Ectodermal cell (in vitro differentiated cells): ENCODE data around the gene FAM151B.
"Not testable (repeated sequence)": the region's sequence is repeated elsewhere in the genome, so short reads cannot be mapped to it uniquely, and the experiment has no call there.

ENCODE experiments used
- H3K27ac ChIP-seq: 2 replicates; pipeline ENCODE4 v1.7.0; 2013; ENCODE audit warnings: mild to moderate bottlenecking, low read depth, low read length; ENCODE audit not compliant: insufficient read depth, poor library complexity, severe bottlenecking
- H3K27me3 ChIP-seq: 2 replicates; pipeline ENCODE4 v1.7.0; 2013; ENCODE audit warnings: mild to moderate bottlenecking, low read length; ENCODE audit not compliant: insufficient read depth, control insufficient read depth, poor library complexity, severe bottlenecking
- H3K36me3 ChIP-seq: one replicate; pipeline ENCODE4 v1.7.0; 2013; ENCODE audit warnings: low read length; ENCODE audit not compliant: control insufficient read depth, insufficient read depth
- H3K4me1 ChIP-seq: one replicate; pipeline ENCODE4 v1.7.0; 2013; ENCODE audit warnings: low read length; ENCODE audit not compliant: control insufficient read depth, insufficient read depth
- H3K4me3 ChIP-seq: 2 replicates; pipeline ENCODE4 v1.7.0; 2013; ENCODE audit warnings: low read depth, low read length, control low read depth; ENCODE audit not compliant: insufficient read depth
- H3K9me3 ChIP-seq: 2 replicates; pipeline ENCODE4 v1.7.0; 2013; ENCODE audit warnings: mild to moderate bottlenecking, low read length, moderate library complexity; ENCODE audit not compliant: control insufficient read depth
- WGBS, 2 experiments: methylation state at CpG; one replicate each; pipeline ENCODE4 v1.1.7; 2013; ENCODE audit warnings: missing lambda C conversion rate in 2 of 2; 5-methylcytosine and 5-hydroxymethylcytosine counted together

The FAM151B gene

DNA sequence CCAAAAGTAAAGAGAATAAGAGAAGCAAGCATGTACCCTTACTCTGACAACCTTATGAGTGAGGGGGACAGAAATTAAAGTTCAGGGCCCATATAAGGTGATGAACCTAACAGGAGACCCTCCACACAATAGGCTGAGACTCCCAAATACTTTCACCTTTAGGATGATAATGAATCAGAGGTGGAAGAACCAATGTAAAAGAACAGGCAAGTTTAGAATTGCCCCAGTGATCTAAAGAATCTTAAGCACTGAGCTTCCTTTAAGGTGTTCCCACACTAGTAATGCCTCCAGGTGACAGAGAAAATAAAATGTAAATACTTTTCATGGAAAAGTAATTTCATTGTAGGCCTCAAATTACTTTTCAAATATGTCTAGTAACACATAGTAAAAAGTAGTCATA, 8.2 kb upstream of the FAM151B start:
- H3K4me1 ChIP-seq, result no peaks in the 10 kb centered on the region
- no peak overlapping the region for H3K27ac ChIP-seq
- H3K4me3 ChIP-seq, result no peak overlapping the region
- no peaks in the 10 kb centered on the region for H3K9me3 ChIP-seq
- peaks cover 7% of the 10 kb centered on the region for H3K36me3 ChIP-seq
- no peaks in the 10 kb centered on the region for H3K27me3 ChIP-seq

DNA sequence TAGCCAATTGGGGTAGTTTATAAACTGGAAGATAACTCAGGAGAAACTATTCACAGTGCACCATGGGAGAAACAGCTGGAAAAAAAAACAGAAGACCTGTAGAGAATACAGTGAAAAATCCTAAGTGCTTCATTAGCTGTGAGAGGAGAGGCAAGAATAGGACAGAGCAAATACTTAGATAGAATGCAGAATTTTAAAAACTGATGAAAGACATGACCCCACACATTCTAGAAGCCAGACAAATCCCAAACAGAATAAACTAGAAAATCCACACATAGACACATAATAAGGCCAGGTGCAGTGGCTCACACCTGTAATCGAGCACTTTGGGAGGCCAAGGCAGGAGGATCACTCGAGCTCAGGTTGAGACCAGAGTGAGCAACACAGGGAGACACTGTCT, 7.5 kb upstream of the FAM151B start:
- peaks cover 4% of the 10 kb centered on the region for H3K36me3 ChIP-seq
- WGBS, 2 experiments, result 93 to 94% methylated on average over 2 of the region's 2 CpGs
- H3K4me1 ChIP-seq, result no peaks in the 10 kb centered on the region
- H3K9me3 ChIP-seq, result no peaks in the 10 kb centered on the region
- H3K27ac ChIP-seq, result no peak overlapping the region
- H3K4me3 ChIP-seq, result no peak overlapping the region
- no peaks in the 10 kb centered on the region for H3K27me3 ChIP-seq

- Histone ChIP-seq H3K27ac (no peak overlapping the region), H3K27me3 (no peaks in the 10 kb centered on the region), H3K4me3 (no peak overlapping the region), H3K9me3 (no peaks in the 10 kb centered on the region), H3K4me1 (no peaks in the 10 kb centered on the region), H3K36me3 (no peaks in the 10 kb centered on the region)
- 94 to 96% methylated on average over 3 of the region's 3 CpGs for WGBS, 2 experiments
Observed at GRCh38 chr5:80481019-80481893, 6.6 kb upstream of the FAM151B start.

GRCh38 chr5:80482578-80482977, 5.3 kb upstream of the FAM151B start:
- H3K27me3 ChIP-seq, result no peaks in the 10 kb centered on the region
- 77 to 80% methylated on average over 4 of the region's 4 CpGs for WGBS, 2 experiments

GRCh38 chr5:80483636-80484232, 4.2 kb upstream of the FAM151B start:
- H3K36me3 ChIP-seq, result no peaks in the 10 kb centered on the region
- no peaks in the 10 kb centered on the region for H3K4me1 ChIP-seq
- no peak overlapping the region for H3K27ac ChIP-seq
- WGBS, 2 experiments, result 91 to 100% methylated on average over 3 of the region's 3 CpGs
- no peak overlapping the region for H3K4me3 ChIP-seq
- H3K9me3 ChIP-seq, result no peaks in the 10 kb centered on the region
- no peaks in the 10 kb centered on the region for H3K27me3 ChIP-seq

More at GRCh38 chr5:80482578-80482977, 5.3 kb upstream of the FAM151B start:
- no peaks in the 10 kb centered on the region for H3K4me1 ChIP-seq
- H3K9me3 ChIP-seq, result no peaks in the 10 kb centered on the region
- no peak overlapping the region for H3K4me3 ChIP-seq
- H3K36me3 ChIP-seq, result no peaks in the 10 kb centered on the region
- H3K27ac ChIP-seq, result no peak overlapping the region

DNA sequence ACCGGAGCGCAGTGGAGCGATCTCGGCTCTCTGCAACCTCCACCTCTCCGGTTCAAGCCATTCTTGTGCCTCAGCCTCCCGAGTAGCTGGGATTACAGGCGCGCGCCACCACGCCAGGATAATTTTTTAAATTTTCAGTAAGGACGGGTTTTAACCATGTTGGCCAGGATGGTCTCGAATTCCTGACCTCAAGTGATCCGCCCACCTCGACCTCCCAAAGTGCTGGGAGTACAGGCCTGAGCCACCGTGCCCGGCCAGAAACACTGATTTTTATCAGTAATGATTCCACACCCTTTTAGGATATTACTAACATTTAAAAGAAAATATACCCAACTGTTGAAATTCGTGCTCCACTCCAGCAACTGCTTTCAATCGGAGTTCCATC, 464 bp upstream of the FAM151B start:
- H3K36me3 ChIP-seq, result no peaks in the 10 kb centered on the region
- peak overlapping the region; percentile 67 for H3K27ac ChIP-seq
- H3K4me1 ChIP-seq, result no peaks in the 10 kb centered on the region
- WGBS, 2 experiments, result 70 to 73% methylated on average over 18 of the region's 18 CpGs
- H3K27me3 ChIP-seq, result no peaks in the 10 kb centered on the region
- H3K9me3 ChIP-seq, result no peaks in the 10 kb centered on the region
- peak overlapping the region; percentile 34 for H3K4me3 ChIP-seq

DNA sequence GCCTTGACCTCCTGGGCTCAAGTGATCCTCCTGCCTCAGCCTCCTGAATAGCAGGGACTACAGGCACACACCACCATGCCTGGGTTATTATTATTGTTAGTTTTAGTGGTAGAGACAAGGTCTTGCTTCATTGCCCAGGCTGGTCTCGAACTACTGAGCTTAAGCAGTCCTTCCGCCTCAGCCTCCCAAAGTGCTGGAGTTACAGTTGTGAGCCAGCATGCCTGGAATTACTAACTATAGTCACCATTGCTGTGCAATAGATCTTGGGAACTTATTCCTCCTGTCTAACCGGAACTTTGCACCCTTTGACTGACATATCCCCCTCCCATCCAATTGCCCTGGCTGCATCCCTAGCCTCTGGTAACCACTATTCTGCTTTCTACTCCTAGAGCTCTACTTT, 3.4 kb downstream of the FAM151B start:
- Histone ChIP-seq H3K9me3 (no peaks in the 10 kb centered on the region), H3K36me3 (no peaks in the 10 kb centered on the region), H3K4me1 (no peaks in the 10 kb centered on the region), H3K27me3 (no peaks in the 10 kb centered on the region), H3K27ac (no peak overlapping the region), H3K4me3 (no peak overlapping the region)
- WGBS, 2 experiments, result 95% methylated on average over 3 of the region's 3 CpGs

DNA sequence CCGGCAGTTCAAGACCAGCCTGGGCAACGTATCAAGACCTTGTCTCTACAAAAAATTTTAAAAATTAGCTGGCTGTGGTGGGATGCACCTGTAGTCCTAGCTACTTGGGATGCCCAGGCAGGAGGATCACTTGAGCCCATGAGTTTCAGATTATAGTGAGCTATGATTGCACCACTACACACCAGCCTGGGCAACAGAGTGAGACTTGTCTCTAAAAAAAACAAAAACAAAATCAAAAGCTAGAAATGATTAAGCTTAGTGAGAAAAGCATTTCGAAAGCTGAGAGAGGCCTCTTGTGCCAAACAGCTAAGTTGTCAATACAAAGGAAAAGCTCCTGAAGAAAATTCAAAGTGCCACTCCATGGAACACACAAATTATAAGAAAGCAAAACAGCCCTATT, 4.8 kb downstream of the FAM151B start:
- Histone ChIP-seq H3K4me3 (no peak overlapping the region), H3K27me3 (no peaks in the 10 kb centered on the region), H3K4me1 (no peaks in the 10 kb centered on the region), H3K9me3 (no peaks in the 10 kb centered on the region), H3K27ac (no peak overlapping the region), H3K36me3 (no peaks in the 10 kb centered on the region)
- 89 to 92% methylated on average over 3 of the region's 3 CpGs for WGBS, 2 experiments

DNA sequence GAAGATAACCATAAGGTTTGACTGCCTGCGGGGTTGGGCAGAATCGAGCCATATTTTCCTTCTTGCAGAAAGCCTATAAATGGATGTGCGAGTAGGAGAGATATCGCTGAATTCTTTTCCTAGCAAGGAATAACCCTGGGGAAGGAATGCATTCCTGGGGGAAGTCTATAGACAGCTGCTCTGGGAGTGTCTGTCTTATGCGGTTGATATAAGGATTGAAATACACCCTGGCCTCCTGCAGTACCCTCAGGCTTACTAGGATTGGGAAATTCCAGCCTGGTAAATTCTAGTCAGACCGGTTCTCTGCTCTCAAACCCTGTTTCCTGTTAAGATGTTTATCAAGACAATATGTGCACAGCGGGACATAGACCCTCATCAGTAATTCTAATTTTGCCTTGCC, 5.5 kb downstream of the FAM151B start:
- not testable (repeated sequence) for H3K27me3 ChIP-seq, H3K4me1 ChIP-seq, H3K4me3 ChIP-seq, H3K9me3 ChIP-seq, H3K27ac ChIP-seq, H3K36me3 ChIP-seq
- 88 to 91% methylated on average over 7 of the region's 7 CpGs for WGBS, 2 experiments

DNA sequence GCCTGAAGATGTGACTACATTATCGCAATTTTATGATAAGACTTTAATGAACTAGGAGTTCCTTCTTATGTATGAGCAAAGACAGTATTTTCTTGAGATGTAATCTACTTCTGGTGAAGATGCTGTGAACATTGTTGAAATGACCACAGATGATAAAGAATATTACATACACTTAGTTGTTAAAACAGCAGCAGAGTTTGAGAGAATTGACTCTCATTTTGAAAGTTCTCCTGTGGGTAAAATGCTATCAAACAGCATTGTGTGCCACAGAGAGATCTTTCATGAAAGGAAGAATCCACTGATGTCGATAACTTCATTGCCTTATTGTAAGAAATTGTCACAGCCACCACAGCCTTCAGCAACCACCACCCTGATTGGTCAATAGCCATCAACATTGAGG, 8.0 kb downstream of the FAM151B start:
- no peaks in the 10 kb centered on the region for H3K36me3 ChIP-seq
- no peaks in the 10 kb centered on the region for H3K4me1 ChIP-seq
- no peaks in the 10 kb centered on the region for H3K9me3 ChIP-seq
- H3K27ac ChIP-seq, result no peak overlapping the region
- no peaks in the 10 kb centered on the region for H3K27me3 ChIP-seq
- no peak overlapping the region for H3K4me3 ChIP-seq
- WGBS, 2 experiments, result 79 to 92% methylated on average over 2 of the region's 2 CpGs
